ENCODE results near the gene MYH13.

DNA sequence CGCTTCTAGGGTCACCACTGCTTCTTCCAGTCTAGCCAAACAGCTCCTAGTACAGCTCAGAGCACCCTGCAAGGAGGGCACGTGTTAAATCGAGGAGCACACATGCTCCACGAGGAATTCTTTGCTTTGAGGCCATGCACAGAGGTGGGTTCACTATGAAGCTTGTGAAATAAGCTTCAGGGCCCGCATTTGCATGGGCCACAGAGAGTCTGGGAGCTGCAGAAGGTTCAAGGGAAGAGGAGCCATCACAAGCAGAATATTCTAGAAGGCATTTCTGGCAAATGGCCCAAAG lies 55.3 kb downstream of the MYH13 start:
- TF ChIP-seq, protein P1, sequence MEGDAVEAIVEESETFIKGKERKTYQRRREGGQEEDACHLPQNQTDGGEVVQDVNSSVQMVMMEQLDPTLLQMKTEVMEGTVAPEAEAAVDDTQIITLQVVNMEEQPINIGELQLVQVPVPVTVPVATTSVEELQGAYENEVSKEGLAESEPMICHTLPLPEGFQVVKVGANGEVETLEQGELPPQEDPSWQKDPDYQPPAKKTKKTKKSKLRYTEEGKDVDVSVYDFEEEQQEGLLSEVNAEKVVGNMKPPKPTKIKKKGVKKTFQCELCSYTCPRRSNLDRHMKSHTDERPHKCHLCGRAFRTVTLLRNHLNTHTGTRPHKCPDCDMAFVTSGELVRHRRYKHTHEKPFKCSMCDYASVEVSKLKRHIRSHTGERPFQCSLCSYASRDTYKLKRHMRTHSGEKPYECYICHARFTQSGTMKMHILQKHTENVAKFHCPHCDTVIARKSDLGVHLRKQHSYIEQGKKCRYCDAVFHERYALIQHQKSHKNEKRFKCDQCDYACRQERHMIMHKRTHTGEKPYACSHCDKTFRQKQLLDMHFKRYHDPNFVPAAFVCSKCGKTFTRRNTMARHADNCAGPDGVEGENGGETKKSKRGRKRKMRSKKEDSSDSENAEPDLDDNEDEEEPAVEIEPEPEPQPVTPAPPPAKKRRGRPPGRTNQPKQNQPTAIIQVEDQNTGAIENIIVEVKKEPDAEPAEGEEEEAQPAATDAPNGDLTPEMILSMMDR (IDR thresholded peaks at IDR 0.05): no peak
- TF ChIP-seq EZH2 (IDR thresholded peaks at IDR 0.05) (no peak), EZH2phosphoT487 (IDR thresholded peaks at IDR 0.05) (no peak)

Measured in neural progenitor cell (in vitro differentiated cells).